ENCODE measurements around the gene CLIP2. TPM values are rescaled to one million over a fixed set of nuclear protein-coding genes. Genes with fewer than 3 reads are reported as not detected.

CLIP2 gene
- total RNA-seq, 1 experiment from 2014 or later: 21.6 TPM

- no peak for TF ChIP-seq CTCF (conservative IDR thresholded peaks at IDR 0.05)
- Mint-ChIP-seq H3K27me3 (ENCODE audit: low read depth) (no peaks in the 10 kb centered on the region), H3K4me1 (no peaks in the 10 kb centered on the region), H3K27ac (peak overlapping the region in 2 of 3 experiments; percentile 40 to 84; a peak in 3 of 7 replicates), H3K4me3 (no peak overlapping the region), H3K36me3 (ENCODE audit: insufficient read depth in 1 of 3, low read depth in 3 of 3) (peaks cover 3 to 8% (median 5%) of the 10 kb centered on the region in 3 experiments; a peak in 3 of 7 replicates), H3K9me3 (no peaks in the 10 kb centered on the region)
- H3K9ac ChIP-seq (ENCODE audit: extremely low read depth, insufficient read length, low read length): no peak overlapping the region
- no peak overlapping the region for H2BK15ac ChIP-seq (ENCODE audit: low read depth, low read length)
- no peak overlapping the region for H3K18ac ChIP-seq (ENCODE audit: insufficient read length, low read depth, low read length)
- H3K4ac ChIP-seq (ENCODE audit: low read depth, low read length): no peak overlapping the region
- no peak overlapping the region for H2BK20ac ChIP-seq (ENCODE audit: low read depth, low read length, poor library complexity, severe bottlenecking)
- no peaks in the 10 kb centered on the region for H3K79me1 ChIP-seq (ENCODE audit: insufficient read depth, low read depth, low read length, poor library complexity, severe bottlenecking)
- no peak overlapping the region for H3K27ac ChIP-seq (ENCODE audit: insufficient read length, low read depth, low read length)
- no peak overlapping the region for H2BK5ac ChIP-seq (ENCODE audit: insufficient read length, low read length)
- no peak overlapping the region for H4K91ac ChIP-seq (ENCODE audit: insufficient read length, low read depth, low read length)
- no CpG with 5 or more reads among the region's 9 CpGs for WGBS (ENCODE audit: extremely low coverage, insufficient read length, low lambda C conversion rate)
- H2BK120ac ChIP-seq (ENCODE audit: low read depth, low read length, poor library complexity, severe bottlenecking): no peak overlapping the region
- no peaks in the 10 kb centered on the region for H3K79me2 ChIP-seq (ENCODE audit: insufficient read depth, low read length)
- no peak overlapping the region for H2AK5ac ChIP-seq (ENCODE audit: insufficient read length, low read length)
- H3K14ac ChIP-seq (ENCODE audit: insufficient read depth, low read length): no peak overlapping the region
- H2BK12ac ChIP-seq (ENCODE audit: insufficient read length, low read depth, low read length): no peak overlapping the region
- no peaks in the 10 kb centered on the region for H3K4me1 ChIP-seq (ENCODE audit: insufficient read depth, low read length)
- H3T11ph ChIP-seq (ENCODE audit: low read length): no peak overlapping the region
- no peaks in the 10 kb centered on the region for H3K9me3 ChIP-seq (ENCODE audit: control insufficient read depth, low read depth, low read length)
- H4K8ac ChIP-seq (replicated peaks; ENCODE audit: insufficient read length, low read depth, low read length): no peak overlapping the region
- no peak overlapping the region for H2AFZ ChIP-seq (ENCODE audit: low read length)
- H3K27me3 ChIP-seq (ENCODE audit: insufficient read depth, low read length): no peaks in the 10 kb centered on the region
- H3K56ac ChIP-seq (ENCODE audit: insufficient read length, low read depth, low read length): no peak overlapping the region
- no peak for DNase-seq
- no peak overlapping the region for H3K4me2 ChIP-seq (ENCODE audit: insufficient read depth, insufficient read length, low read length)
- H3K23me2 ChIP-seq (ENCODE audit: insufficient read length, low read depth, low read length, poor library complexity, severe bottlenecking): no peaks in the 10 kb centered on the region
- H4K20me1 ChIP-seq (ENCODE audit: control insufficient read depth, insufficient read depth, insufficient read length): no peaks in the 10 kb centered on the region
- no peak overlapping the region for H4K5ac ChIP-seq (ENCODE audit: insufficient read length, low read depth, low read length)
- H3K23ac ChIP-seq (ENCODE audit: insufficient read length, low read depth, low read length): no peak overlapping the region
Observed at GRCh38 chr7:74337926-74338325, 48.7 kb downstream of the CLIP2 start.

All from H9 (cell line).